ENCODE measurements around the gene ADAM15. TPM values are rescaled to one million over a fixed set of nuclear protein-coding genes. Genes with fewer than 3 reads are reported as not detected.

The ADAM15 gene
- 101 TPM for total RNA-seq
- long read RNA-seq, transcript ADAM15-201 (21 exons, 2,799 nt): major isoform, 30 of 105 reads
- long read RNA-seq, transcript ADAM15-205 (20 exons, 2,732 nt): major isoform, 30 of 105 reads
- long read RNA-seq, partial matches to known transcripts: 18 of 105 reads
- long read RNA-seq, other reads (novel, unspliced or antisense): 20 of 105 reads

- peak; percentile 93 for DNase-seq (ENCODE audit: missing footprints)
- ATAC-seq: peak; percentile 89
- intact Hi-C loops (cut with DNase I): loop anchor here (2.0 kb wide), 1 partner anchor 80 kb away; the partner anchor contains the start of gene SHC1
These were observed at the start of gene ADAM15 for GRCh38 chr1:155050560-155051341. Gene ADAM15 (plus strand): TSS chr1:155051316. CDS start chr1:155051387, 71 bp downstream.

GRCh38 chr1:155001425-155001674, 49.8 kb upstream of the ADAM15 start:
- DNase-seq (ENCODE audit: missing footprints) (no peak), ATAC-seq (no peak)
- intact Hi-C loops (cut with DNase I): loop anchor here (1.0 to 5.0 kb wide), 4 partner anchors 16 to 65 kb away; partner anchors contain the start of genes CKS1B, PMVK and PYGO2

GRCh38 chr1:155001675-155002463, 49.2 kb upstream of the ADAM15 start:
- peak; percentile 88 for ATAC-seq
- intact Hi-C loops (cut with DNase I): loop anchor here (1.0 to 5.0 kb wide), 5 partner anchors 15 to 65 kb away; partner anchors contain the start of genes CKS1B, FLAD1, PMVK and PYGO2
- peak; percentile 100 for DNase-seq (ENCODE audit: missing footprints)

- intact Hi-C loops (cut with DNase I): loop anchor here (2.0 to 5.0 kb wide), 2 partner anchors 20 to 40 kb away; partner anchors contain the start of genes FLAD1 and PYGO2
- no peak for DNase-seq (ENCODE audit: missing footprints)
- peak; percentile 5 for ATAC-seq
These were observed 48.5 kb upstream of the ADAM15 start, which contains the start of gene ZBTB7B for GRCh38 chr1:155002464-155003226. Gene ZBTB7B (plus strand): TSS chr1:155002802. CDS start chr1:155014661, 11,859 bp downstream.

GRCh38 chr1:155003227-155003765, 47.8 kb upstream of the ADAM15 start:
- ATAC-seq (no peak), DNase-seq (ENCODE audit: missing footprints) (no peak)
- intact Hi-C loops (cut with DNase I): loop anchor here (2.0 to 5.0 kb wide), 2 partner anchors 20 to 41 kb away; partner anchors contain the start of genes FLAD1 and PYGO2

- DNase-seq (ENCODE audit: missing footprints) (no peak), ATAC-seq (peak; percentile 4)
- intact Hi-C loops (cut with DNase I): loop anchor here (2.0 to 5.0 kb wide), 2 partner anchors 21 to 42 kb away; partner anchors contain the start of genes FLAD1 and PYGO2
These were observed 47.3 kb upstream of the ADAM15 start for GRCh38 chr1:155003766-155004351.

- ATAC-seq: no peak
- no peak for DNase-seq (ENCODE audit: missing footprints)
- intact Hi-C loops (cut with DNase I): loop anchor here (5.0 kb wide), 1 partner anchor 42 kb away; the partner anchor contains the start of gene PYGO2
These were observed 46.6 kb upstream of the ADAM15 start for GRCh38 chr1:155004352-155005075.

- ATAC-seq: peak; percentile 30
- intact Hi-C loops (cut with DNase I): no loop called here
- DNase-seq (ENCODE audit: missing footprints): peak; percentile 87
These were observed 45.8 kb upstream of the ADAM15 start for GRCh38 chr1:155005076-155006011.

- ATAC-seq (no peak), DNase-seq (ENCODE audit: missing footprints) (peak; percentile 66)
- intact Hi-C loops (cut with DNase I): no loop called here
These were observed 44.5 kb upstream of the ADAM15 start for GRCh38 chr1:155006601-155007101.

- DNase-seq (ENCODE audit: missing footprints) (peak; percentile 88), ATAC-seq (peak; percentile 34)
- intact Hi-C loops (cut with DNase I): no loop called here
These were observed 43.8 kb upstream of the ADAM15 start for GRCh38 chr1:155007251-155007828.

- no peak for ATAC-seq
- intact Hi-C loops (cut with DNase I): no loop called here
- peak; percentile 73 for DNase-seq (ENCODE audit: missing footprints)
These were observed 42.8 kb upstream of the ADAM15 start for GRCh38 chr1:155008015-155008941.

- ATAC-seq (no peak), DNase-seq (ENCODE audit: missing footprints) (peak; percentile 17)
- intact Hi-C loops (cut with DNase I): no loop called here
These were observed 41.9 kb upstream of the ADAM15 start for GRCh38 chr1:155009221-155009711.

GRCh38 chr1:155009742-155010141, 41.4 kb upstream of the ADAM15 start:
- intact Hi-C loops (cut with DNase I): no loop called here
- no peak for DNase-seq (ENCODE audit: missing footprints)
- no peak for ATAC-seq

GRCh38 chr1:155010211-155010918, 40.8 kb upstream of the ADAM15 start:
- intact Hi-C loops (cut with DNase I): no loop called here
- DNase-seq (ENCODE audit: missing footprints) (peak; percentile 40), ATAC-seq (no peak)
